ENCODE measurements around the gene HIGD1B. TPM values are rescaled to one million over a fixed set of nuclear protein-coding genes. Genes with fewer than 3 reads are reported as not detected.

Gene HIGD1B
- total and polyA plus RNA-seq, 2 donors (not counting 1 experiment from before 2014, with no cell fraction given): not detected

- Histone ChIP-seq H3K4me1 (ENCODE audit: control insufficient read depth in 2 of 2, insufficient read depth in 2 of 2, low read length in 2 of 2) (no peaks in the 10 kb centered on the region), H3K4me3 (ENCODE audit: control extremely low read depth in 1 of 5, extremely low read depth in 1 of 5, insufficient read depth in 1 of 5, low read depth in 2 of 5, low read length in 4 of 5) (no peak overlapping the region), H4K20me1 (ENCODE audit: control insufficient read depth, insufficient read depth, low read length, poor library complexity, severe bottlenecking) (no peaks in the 10 kb centered on the region), H3K36me3 (replicated peaks in 1 of 2; ENCODE audit: control extremely low read depth in 1 of 2, control insufficient read depth in 1 of 2, extremely low read depth in 1 of 2, insufficient read depth in 2 of 2, low read length in 1 of 2) (peaks cover 13 to 69% of the 10 kb centered on the region in 2 experiments), H3K27ac (ENCODE audit: low read length in 2 of 2) (no peak overlapping the region), H2AFZ (ENCODE audit: insufficient read depth, low read depth, low read length, poor library complexity, severe bottlenecking) (no peak overlapping the region), H3K9me3 (ENCODE audit: control extremely low read depth in 1 of 3, control insufficient read depth in 2 of 3, insufficient read depth in 1 of 3, low read length in 2 of 3) (no peaks in the 10 kb centered on the region), H3K27me3 (replicated peaks in 1 of 4; ENCODE audit: control extremely low read depth in 1 of 4, control insufficient read depth in 3 of 4, insufficient read depth in 4 of 4, low read length in 3 of 4) (no peaks in the 10 kb centered on the region), H3K9ac (ENCODE audit: low read length) (no peak overlapping the region), H3K4me2 (replicated peaks; ENCODE audit: low read depth, low read length, poor library complexity, severe bottlenecking) (no peak overlapping the region), H3K79me2 (ENCODE audit: control insufficient read depth, insufficient read depth, low read length) (peaks cover 4% of the 10 kb centered on the region)
- Mint-ChIP-seq H3K4me1 (no peaks in the 10 kb centered on the region), H3K27me3 (no peaks in the 10 kb centered on the region), H3K27ac (no peak overlapping the region), H3K4me3 (no peak overlapping the region), H3K9me3 (ENCODE audit: insufficient read depth) (no peaks in the 10 kb centered on the region)
- CTCF ChIA-PET: interaction anchor here (1.0 to 1.1 kb wide), 2 partner anchors 14 to 96 kb away, joined by 3 read pairs; no protein-coding TSS in a partner anchor
- no peak for DNase-seq
- POLR2A ChIA-PET: no interaction called here
- intact Hi-C loops (cut with micrococcal nuclease): no loop called here
- 93% methylated on average over 6 of the region's 6 CpGs for WGBS (ENCODE audit: insufficient coverage)
- no peak for ATAC-seq (ENCODE audit: low read depth)
- TF ChIP-seq, protein P1, sequence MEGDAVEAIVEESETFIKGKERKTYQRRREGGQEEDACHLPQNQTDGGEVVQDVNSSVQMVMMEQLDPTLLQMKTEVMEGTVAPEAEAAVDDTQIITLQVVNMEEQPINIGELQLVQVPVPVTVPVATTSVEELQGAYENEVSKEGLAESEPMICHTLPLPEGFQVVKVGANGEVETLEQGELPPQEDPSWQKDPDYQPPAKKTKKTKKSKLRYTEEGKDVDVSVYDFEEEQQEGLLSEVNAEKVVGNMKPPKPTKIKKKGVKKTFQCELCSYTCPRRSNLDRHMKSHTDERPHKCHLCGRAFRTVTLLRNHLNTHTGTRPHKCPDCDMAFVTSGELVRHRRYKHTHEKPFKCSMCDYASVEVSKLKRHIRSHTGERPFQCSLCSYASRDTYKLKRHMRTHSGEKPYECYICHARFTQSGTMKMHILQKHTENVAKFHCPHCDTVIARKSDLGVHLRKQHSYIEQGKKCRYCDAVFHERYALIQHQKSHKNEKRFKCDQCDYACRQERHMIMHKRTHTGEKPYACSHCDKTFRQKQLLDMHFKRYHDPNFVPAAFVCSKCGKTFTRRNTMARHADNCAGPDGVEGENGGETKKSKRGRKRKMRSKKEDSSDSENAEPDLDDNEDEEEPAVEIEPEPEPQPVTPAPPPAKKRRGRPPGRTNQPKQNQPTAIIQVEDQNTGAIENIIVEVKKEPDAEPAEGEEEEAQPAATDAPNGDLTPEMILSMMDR (IDR thresholded peaks at IDR 0.05): no peak
- TF ChIP-seq EZH2 (IDR thresholded peaks at IDR 0.05; ENCODE audit: borderline replicate concordance, insufficient read depth, low read depth, low read length, poor library complexity, severe bottlenecking): no peak
Observed at GRCh38 chr17:44875761-44876160, 28.1 kb downstream of the HIGD1B start.

GRCh38 chr17:44877121-44877520 lies 29.4 kb downstream of the HIGD1B start:
- Mint-ChIP-seq H3K27me3 (no peaks in the 10 kb centered on the region), H3K9me3 (ENCODE audit: insufficient read depth) (no peaks in the 10 kb centered on the region), H3K4me3 (no peak overlapping the region), H3K4me1 (no peaks in the 10 kb centered on the region), H3K27ac (no peak overlapping the region)
- Histone ChIP-seq H3K9me3 (ENCODE audit: control extremely low read depth in 1 of 3, control insufficient read depth in 2 of 3, insufficient read depth in 1 of 3, low read length in 2 of 3) (no peaks in the 10 kb centered on the region), H3K9ac (ENCODE audit: low read length) (no peak overlapping the region), H2AFZ (ENCODE audit: insufficient read depth, low read depth, low read length, poor library complexity, severe bottlenecking) (no peak overlapping the region), H3K27me3 (replicated peaks in 1 of 4; ENCODE audit: control extremely low read depth in 1 of 4, control insufficient read depth in 3 of 4, insufficient read depth in 4 of 4, low read length in 3 of 4) (no peaks in the 10 kb centered on the region), H3K27ac (ENCODE audit: low read length in 2 of 2) (no peak overlapping the region), H3K36me3 (replicated peaks in 1 of 2; ENCODE audit: control extremely low read depth in 1 of 2, control insufficient read depth in 1 of 2, extremely low read depth in 1 of 2, insufficient read depth in 2 of 2, low read length in 1 of 2) (peaks cover 14 to 71% of the 10 kb centered on the region in 2 experiments), H3K4me3 (ENCODE audit: control extremely low read depth in 1 of 5, extremely low read depth in 1 of 5, insufficient read depth in 1 of 5, low read depth in 2 of 5, low read length in 4 of 5) (no peak overlapping the region), H3K79me2 (ENCODE audit: control insufficient read depth, insufficient read depth, low read length) (peaks cover 4% of the 10 kb centered on the region), H4K20me1 (ENCODE audit: control insufficient read depth, insufficient read depth, low read length, poor library complexity, severe bottlenecking) (no peaks in the 10 kb centered on the region), H3K4me1 (ENCODE audit: control insufficient read depth in 2 of 2, insufficient read depth in 2 of 2, low read length in 2 of 2) (no peaks in the 10 kb centered on the region), H3K4me2 (replicated peaks; ENCODE audit: low read depth, low read length, poor library complexity, severe bottlenecking) (no peak overlapping the region)
- TF ChIP-seq, protein P1 (IDR thresholded peaks at IDR 0.05): no peak
- no peak for TF ChIP-seq EZH2 (IDR thresholded peaks at IDR 0.05; ENCODE audit: borderline replicate concordance, insufficient read depth, low read depth, low read length, poor library complexity, severe bottlenecking)
- DNase-seq (no peak), ATAC-seq (ENCODE audit: low read depth) (no peak)
- ChIA-PET CTCF (interaction anchor here (0.6 to 3.6 kb wide), 7 partner anchors 11 to 1233 kb away, joined by 3 to 25 read pairs (median 3); no protein-coding TSS in a partner anchor), POLR2A (no interaction called here)
- intact Hi-C loops (cut with micrococcal nuclease): no loop called here
- 100% methylated on average over 4 of the region's 5 CpGs for WGBS (ENCODE audit: insufficient coverage)

All from B cell (primary cell).